Retinal pigment epithelial cell (primary cell): ENCODE measurements around the gene TRRAP.

Experiments
- DNase-seq: peaks from one replicate; pipeline ENCODE4 v3.0.0-alpha.2; 2010; ENCODE audit warnings: low read depth
- H3K4me3 ChIP-seq: 2 replicates; pipeline ENCODE4 v1.5.1; 2011; ENCODE audit warnings: mild to moderate bottlenecking, low read length, control low read depth, moderate library complexity
- TF ChIP-seq, protein P1 (sequence below): conservative IDR thresholded peaks from 2 replicates; pipeline ENCODE4 v1.5.1; 2011; ENCODE audit warnings: low read depth, low read length, control low read depth, inconsistent platforms

TRRAP gene

GRCh38 chr7:99013266-99014112 lies 135.2 kb downstream of the TRRAP start:
- H3K4me3 ChIP-seq: no peak overlapping the region
- TF ChIP-seq, protein P1, sequence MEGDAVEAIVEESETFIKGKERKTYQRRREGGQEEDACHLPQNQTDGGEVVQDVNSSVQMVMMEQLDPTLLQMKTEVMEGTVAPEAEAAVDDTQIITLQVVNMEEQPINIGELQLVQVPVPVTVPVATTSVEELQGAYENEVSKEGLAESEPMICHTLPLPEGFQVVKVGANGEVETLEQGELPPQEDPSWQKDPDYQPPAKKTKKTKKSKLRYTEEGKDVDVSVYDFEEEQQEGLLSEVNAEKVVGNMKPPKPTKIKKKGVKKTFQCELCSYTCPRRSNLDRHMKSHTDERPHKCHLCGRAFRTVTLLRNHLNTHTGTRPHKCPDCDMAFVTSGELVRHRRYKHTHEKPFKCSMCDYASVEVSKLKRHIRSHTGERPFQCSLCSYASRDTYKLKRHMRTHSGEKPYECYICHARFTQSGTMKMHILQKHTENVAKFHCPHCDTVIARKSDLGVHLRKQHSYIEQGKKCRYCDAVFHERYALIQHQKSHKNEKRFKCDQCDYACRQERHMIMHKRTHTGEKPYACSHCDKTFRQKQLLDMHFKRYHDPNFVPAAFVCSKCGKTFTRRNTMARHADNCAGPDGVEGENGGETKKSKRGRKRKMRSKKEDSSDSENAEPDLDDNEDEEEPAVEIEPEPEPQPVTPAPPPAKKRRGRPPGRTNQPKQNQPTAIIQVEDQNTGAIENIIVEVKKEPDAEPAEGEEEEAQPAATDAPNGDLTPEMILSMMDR: no peak
- DNase-seq: no peak

GRCh38 chr7:99014113-99014985 lies 136.0 kb downstream of the TRRAP start:
- no peak for DNase-seq
- TF ChIP-seq, protein P1: no peak
- H3K4me3 ChIP-seq: no peak overlapping the region

- TF ChIP-seq, protein P1: no peak
- no peak overlapping the region for H3K4me3 ChIP-seq
- no peak for DNase-seq
Measured at GRCh38 chr7:99016196-99016595, 137.9 kb downstream of the TRRAP start.

DNA sequence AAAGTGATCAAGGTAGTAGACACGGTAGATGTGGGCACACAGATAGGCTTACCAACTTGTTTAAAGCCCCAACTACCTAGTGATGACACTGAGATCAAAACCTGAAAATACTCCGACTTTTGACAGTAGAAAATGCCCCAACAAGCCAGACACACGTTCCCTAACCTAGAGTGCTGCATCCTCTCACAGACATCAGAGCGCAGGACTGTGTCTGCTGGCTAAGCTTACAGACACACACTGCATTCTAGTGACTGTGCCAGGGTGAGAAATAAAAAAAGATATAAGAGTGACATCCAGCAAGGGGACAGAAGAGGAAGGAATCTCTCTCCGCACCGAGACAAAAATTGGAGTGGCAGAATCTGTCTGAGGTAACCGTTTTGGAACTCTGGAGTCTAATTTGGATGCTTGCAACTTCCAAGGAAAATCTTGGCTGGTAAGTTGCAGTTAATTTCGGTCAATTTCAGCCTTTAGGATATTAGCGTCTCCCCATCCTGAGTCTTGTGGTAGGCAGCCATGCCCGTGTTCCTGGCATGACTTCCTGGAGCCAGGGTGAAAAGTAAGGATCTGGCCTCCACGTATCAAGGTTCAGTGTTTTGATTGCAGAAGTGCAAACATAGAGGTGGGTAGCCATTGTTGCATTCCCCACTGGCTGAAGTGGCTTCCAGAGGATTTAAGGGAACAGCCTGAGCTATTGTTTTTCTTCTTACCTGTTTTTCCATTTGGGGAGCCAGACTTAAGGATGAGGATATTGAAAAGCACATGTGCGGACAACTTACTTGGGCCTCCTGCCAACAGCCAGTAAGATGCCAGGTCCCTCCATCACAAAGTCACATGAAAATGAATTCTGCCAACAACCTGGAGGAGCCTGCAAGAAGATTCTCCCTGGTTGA lies 141.4 kb downstream of the TRRAP start:
- no peak overlapping the region for H3K4me3 ChIP-seq
- TF ChIP-seq, protein P1: no peak
- no peak for DNase-seq

DNA sequence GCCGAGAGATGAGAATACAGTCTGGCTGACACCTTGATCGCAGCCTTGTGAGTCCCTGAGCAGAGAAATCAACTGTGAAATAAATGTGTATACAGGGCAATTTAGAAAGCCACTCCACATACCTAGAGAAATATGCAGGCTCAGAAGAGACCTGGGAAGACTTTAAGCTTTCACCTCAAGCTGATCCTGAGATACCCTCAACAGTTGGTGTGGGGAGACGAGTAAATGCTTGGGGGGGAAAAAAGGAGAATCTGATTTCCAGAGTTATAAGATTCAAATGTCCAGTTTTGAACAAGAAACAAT lies 142.0 kb downstream of the TRRAP start:
- no peak overlapping the region for H3K4me3 ChIP-seq
- no peak for DNase-seq
- TF ChIP-seq, protein P1: no peak

GRCh38 chr7:99021941-99022560 lies 143.7 kb downstream of the TRRAP start:
- no peak for DNase-seq
- TF ChIP-seq, protein P1: no peak
- H3K4me3 ChIP-seq: no peak overlapping the region
